NT2/D1 (cell line): Measurements from ENCODE around the gene ATXN10.

Experiments
- YY1 ChIP-seq: IDR thresholded peaks from 2 replicates; pipeline ENCODE4 v1.6.1; 2011; ENCODE audit not compliant: insufficient read length, insufficient read depth
- ZNF274 ChIP-seq: IDR thresholded peaks from 2 replicates; pipeline ENCODE4 v1.6.1; 2011; ENCODE audit warnings: mild to moderate bottlenecking, low read depth, low read length

DNA sequence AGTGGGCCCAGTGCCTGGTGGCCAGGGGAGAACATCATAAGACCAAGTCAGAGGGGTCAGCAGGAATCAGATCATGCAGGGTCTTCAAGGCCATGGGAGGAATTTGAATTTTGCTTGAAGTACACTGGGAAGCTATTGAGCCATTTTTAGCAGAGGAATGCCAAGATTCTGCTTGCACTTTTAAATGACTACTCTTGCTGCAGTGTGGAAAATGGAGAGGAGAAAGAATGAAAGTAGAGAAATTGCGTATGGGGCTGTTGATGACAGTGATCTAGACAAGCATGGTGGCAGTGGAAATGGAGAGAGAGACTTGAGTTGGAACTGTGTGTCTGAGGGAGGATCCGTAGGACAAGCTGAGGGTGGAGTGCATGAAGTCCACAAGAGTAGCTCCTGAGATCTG, 177.3 kb downstream of the ATXN10 start:
- TF ChIP-seq ZNF274 (no peak), YY1 (no peak)
